ENCODE measurements around the gene CIAO2B.

Gene CIAO2B

DNA sequence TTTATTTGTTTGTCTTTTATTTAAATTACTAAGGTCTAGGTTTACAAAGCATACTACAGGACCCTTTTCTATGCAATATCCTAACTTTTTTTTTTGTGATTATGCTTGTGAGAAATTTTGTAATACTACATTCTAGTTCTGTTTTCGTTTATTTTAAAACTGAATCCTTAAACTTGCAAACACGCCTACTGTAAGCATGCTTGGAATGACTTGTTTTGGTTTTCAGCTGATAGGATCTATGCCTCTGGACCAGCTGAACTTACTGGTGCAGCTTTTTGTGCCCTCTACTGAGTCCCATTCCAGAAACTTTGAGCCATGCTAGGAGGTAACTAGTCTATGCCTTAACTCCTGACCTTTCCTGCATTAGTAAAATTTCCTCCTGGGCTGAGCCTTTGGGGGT is 47.9 kb downstream of the CIAO2B start:
- DNase-seq (ENCODE audit: low read depth), result no peak

- DNase-seq (ENCODE audit: low read depth), result no peak
These were observed 48.7 kb downstream of the CIAO2B start for GRCh38 chr16:66885491-66885890.

DNA sequence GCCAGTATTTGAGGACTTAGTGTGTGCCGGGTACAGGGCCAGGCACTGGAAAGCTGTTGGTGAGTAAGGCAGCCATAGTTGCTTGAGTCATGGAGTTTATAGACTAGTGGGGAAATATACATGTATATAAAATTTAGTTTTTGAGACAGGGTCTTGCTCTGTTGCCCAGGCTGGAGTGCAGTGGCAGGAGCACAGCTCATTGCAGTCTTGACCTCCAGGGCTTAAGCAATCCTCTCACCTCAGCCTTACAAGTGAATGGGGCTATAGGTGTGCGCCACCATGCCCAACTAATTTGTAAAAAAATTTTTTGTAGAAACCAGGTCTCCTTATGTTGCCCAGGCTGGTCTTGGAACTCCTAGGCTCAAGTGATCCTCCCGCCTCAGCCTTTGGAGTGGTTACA is 51.5 kb downstream of the CIAO2B start:
- no peak for DNase-seq (ENCODE audit: low read depth)

Measured in non-pigmented ciliary epithelial cell (primary cell).